Loucy (cell line): ENCODE measurements around the gene ITIH6.

ENCODE experiments used
- H2AFZ ChIP-seq: fragments of 200-600 bp; sonication (generic); 2 replicates; pipeline ENCODE4 v1.6.0; 2016; ENCODE audit warnings: antibody characterized with exemption, mild to moderate bottlenecking, low read length, moderate library complexity
- H3F3A ChIP-seq: fragments of 200-600 bp; 2 replicates; pipeline ENCODE4 v1.6.0; 2016; ENCODE audit warnings: antibody characterized with exemption, low read depth, mild to moderate bottlenecking
- H3K27me3 ChIP-seq: fragments of 200-600 bp; sonication (generic); 2 replicates; pipeline ENCODE4 v1.6.1; 2014; ENCODE audit warnings: low read length, mild to moderate bottlenecking; ENCODE audit not compliant: insufficient read depth, poor library complexity, severe bottlenecking
- H3K36me3 ChIP-seq: fragments of 200-600 bp; sonication (generic); 2 replicates; pipeline ENCODE4 v1.6.1; 2016; ENCODE audit warnings: low read length; ENCODE audit not compliant: insufficient read depth
- H3K4me1 ChIP-seq: fragments of 200-600 bp; sonication (generic); 2 replicates; pipeline ENCODE4 v1.5.1; 2014; ENCODE audit warnings: low read length, mild to moderate bottlenecking; ENCODE audit not compliant: insufficient read depth, poor library complexity, severe bottlenecking
- H3K4me2 ChIP-seq: fragments of 200-600 bp; sonication (generic); 2 replicates; pipeline ENCODE4 v1.6.0; 2014; ENCODE audit warnings: antibody characterized with exemption, low read length, low read depth, mild to moderate bottlenecking; ENCODE audit not compliant: poor library complexity, severe bottlenecking
- H3K4me3 ChIP-seq: fragments of 200-600 bp; sonication (generic); 2 replicates; pipeline ENCODE4 v1.5.1; 2014; ENCODE audit warnings: low read length, mild to moderate bottlenecking, mixed read lengths; ENCODE audit not compliant: poor library complexity, severe bottlenecking
- H3K79me2 ChIP-seq: fragments of 200-600 bp; sonication (generic); 2 replicates; pipeline ENCODE4 v1.6.1; 2014; ENCODE audit warnings: low read length; ENCODE audit not compliant: insufficient read depth
- H3K9ac ChIP-seq: fragments of 200-600 bp; sonication (generic); 2 replicates; pipeline ENCODE4 v1.6.0; 2014; ENCODE audit warnings: mild to moderate bottlenecking, low read depth, low read length, moderate library complexity; ENCODE audit not compliant: poor library complexity, severe bottlenecking
- H3K9me2 ChIP-seq: fragments of 200-600 bp; sonication (generic); replicated peaks from 2 replicates; pipeline ENCODE4 v1.6.1; 2016; ENCODE audit warnings: low read depth, low read length, mixed read lengths
- H3K9me3 ChIP-seq: fragments of 200-600 bp; sonication (generic); 2 replicates; pipeline ENCODE4 v1.6.1; 2014; ENCODE audit warnings: mild to moderate bottlenecking, antibody characterized with exemption, low read length, low read depth; ENCODE audit not compliant: insufficient read depth
- H4K20me1 ChIP-seq: fragments of 200-600 bp; sonication (generic); 2 replicates; pipeline ENCODE4 v1.6.0; 2014; ENCODE audit warnings: antibody characterized with exemption, low read length, mild to moderate bottlenecking; ENCODE audit not compliant: insufficient read depth, poor library complexity, severe bottlenecking
- EZH2phosphoT487 ChIP-seq: fragments of 200-600 bp; IDR thresholded peaks from 2 replicates; pipeline ENCODE4 v1.6.1; 2018; ENCODE audit warnings: antibody characterized with exemption, mild to moderate bottlenecking, moderate library complexity, borderline replicate concordance
- TF ChIP-seq, protein P1 (sequence below): fragments of 200-600 bp; sonication (generic); conservative IDR thresholded peaks from 2 replicates; pipeline ENCODE4 v1.5.1; 2014; ENCODE audit warnings: mild to moderate bottlenecking, antibody characterized with exemption, low read length

The ITIH6 gene

GRCh38 chrX:54721424-54721823 is 76.6 kb downstream of the ITIH6 start:
- no peaks in the 10 kb centered on the region for H4K20me1 ChIP-seq
- TF ChIP-seq, protein P1, sequence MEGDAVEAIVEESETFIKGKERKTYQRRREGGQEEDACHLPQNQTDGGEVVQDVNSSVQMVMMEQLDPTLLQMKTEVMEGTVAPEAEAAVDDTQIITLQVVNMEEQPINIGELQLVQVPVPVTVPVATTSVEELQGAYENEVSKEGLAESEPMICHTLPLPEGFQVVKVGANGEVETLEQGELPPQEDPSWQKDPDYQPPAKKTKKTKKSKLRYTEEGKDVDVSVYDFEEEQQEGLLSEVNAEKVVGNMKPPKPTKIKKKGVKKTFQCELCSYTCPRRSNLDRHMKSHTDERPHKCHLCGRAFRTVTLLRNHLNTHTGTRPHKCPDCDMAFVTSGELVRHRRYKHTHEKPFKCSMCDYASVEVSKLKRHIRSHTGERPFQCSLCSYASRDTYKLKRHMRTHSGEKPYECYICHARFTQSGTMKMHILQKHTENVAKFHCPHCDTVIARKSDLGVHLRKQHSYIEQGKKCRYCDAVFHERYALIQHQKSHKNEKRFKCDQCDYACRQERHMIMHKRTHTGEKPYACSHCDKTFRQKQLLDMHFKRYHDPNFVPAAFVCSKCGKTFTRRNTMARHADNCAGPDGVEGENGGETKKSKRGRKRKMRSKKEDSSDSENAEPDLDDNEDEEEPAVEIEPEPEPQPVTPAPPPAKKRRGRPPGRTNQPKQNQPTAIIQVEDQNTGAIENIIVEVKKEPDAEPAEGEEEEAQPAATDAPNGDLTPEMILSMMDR, result no peak
- no peak for TF ChIP-seq EZH2phosphoT487
- H3K79me2 ChIP-seq, result no peaks in the 10 kb centered on the region
- no peak overlapping the region for H2AFZ ChIP-seq
- no peaks in the 10 kb centered on the region for H3K4me1 ChIP-seq
- no peaks in the 10 kb centered on the region for H3F3A ChIP-seq
- no peak overlapping the region for H3K4me3 ChIP-seq
- no peaks in the 10 kb centered on the region for H3K9me3 ChIP-seq
- H3K9ac ChIP-seq, result no peak overlapping the region
- H3K4me2 ChIP-seq, result no peak overlapping the region
- no peaks in the 10 kb centered on the region for H3K9me2 ChIP-seq
- no peaks in the 10 kb centered on the region for H3K36me3 ChIP-seq
- no peaks in the 10 kb centered on the region for H3K27me3 ChIP-seq

GRCh38 chrX:54715621-54716020 is 82.4 kb downstream of the ITIH6 start:
- Histone ChIP-seq H3F3A (no peaks in the 10 kb centered on the region), H4K20me1 (no peaks in the 10 kb centered on the region), H3K9me3 (no peaks in the 10 kb centered on the region), H3K9ac (no peak overlapping the region), H3K27me3 (no peaks in the 10 kb centered on the region), H3K9me2 (no peaks in the 10 kb centered on the region), H2AFZ (no peak overlapping the region), H3K79me2 (no peaks in the 10 kb centered on the region), H3K36me3 (no peaks in the 10 kb centered on the region), H3K4me3 (no peak overlapping the region), H3K4me1 (no peaks in the 10 kb centered on the region), H3K4me2 (no peak overlapping the region)
- TF ChIP-seq, protein P1, result no peak
- no peak for TF ChIP-seq EZH2phosphoT487

- Histone ChIP-seq H3K4me2 (no peak overlapping the region), H3K4me3 (no peak overlapping the region), H3K9me2 (no peaks in the 10 kb centered on the region), H3K36me3 (no peaks in the 10 kb centered on the region), H3F3A (no peaks in the 10 kb centered on the region), H3K79me2 (no peaks in the 10 kb centered on the region), H3K4me1 (no peaks in the 10 kb centered on the region), H3K27me3 (no peaks in the 10 kb centered on the region), H4K20me1 (no peaks in the 10 kb centered on the region), H3K9ac (no peak overlapping the region), H2AFZ (no peak overlapping the region), H3K9me3 (no peaks in the 10 kb centered on the region)
- TF ChIP-seq, protein P1, result no peak
- no peak for TF ChIP-seq EZH2phosphoT487
Observed at GRCh38 chrX:54714424-54714823, 83.6 kb downstream of the ITIH6 start.
